SIG-M5 treated with dmso at 0.1 percent for 504 hours (cell line): ENCODE measurements around the gene TP73.
A peak's percentile ranks its signal among the peaks of the same experiment; 100 is the strongest.
"Not testable (repeated sequence)": the region's sequence is repeated elsewhere in the genome, so short reads cannot be mapped to it uniquely, and the experiment has no call there.

Experiments
- DNase-seq: peaks from one replicate; lab custom pipeline; 2025; ENCODE audit not compliant: unreplicated experiment; lab: John Stamatoyannopoulos, UW

The TP73 gene

DNA sequence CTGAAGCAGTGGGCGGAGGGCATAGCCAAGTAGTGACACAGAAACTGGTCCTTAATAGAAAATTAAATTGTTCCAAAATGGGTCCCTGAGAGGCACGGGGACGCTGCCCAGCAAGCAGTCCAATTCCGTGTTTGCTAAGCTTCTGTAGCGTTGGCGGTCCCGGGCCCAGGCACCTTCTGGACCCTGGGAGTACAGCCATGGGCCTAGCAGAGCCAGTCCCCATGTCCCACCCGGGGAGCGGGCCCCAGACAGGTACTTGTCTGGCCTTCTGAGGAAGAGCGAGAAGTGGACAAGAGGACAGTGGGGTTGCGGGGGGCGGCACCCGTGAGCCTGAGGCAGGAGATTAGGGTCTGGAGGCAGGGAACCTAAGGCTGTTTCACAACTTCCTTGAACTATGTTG is 88.4 kb downstream of the TP73 start:
- DNase-seq: no peak

DNA sequence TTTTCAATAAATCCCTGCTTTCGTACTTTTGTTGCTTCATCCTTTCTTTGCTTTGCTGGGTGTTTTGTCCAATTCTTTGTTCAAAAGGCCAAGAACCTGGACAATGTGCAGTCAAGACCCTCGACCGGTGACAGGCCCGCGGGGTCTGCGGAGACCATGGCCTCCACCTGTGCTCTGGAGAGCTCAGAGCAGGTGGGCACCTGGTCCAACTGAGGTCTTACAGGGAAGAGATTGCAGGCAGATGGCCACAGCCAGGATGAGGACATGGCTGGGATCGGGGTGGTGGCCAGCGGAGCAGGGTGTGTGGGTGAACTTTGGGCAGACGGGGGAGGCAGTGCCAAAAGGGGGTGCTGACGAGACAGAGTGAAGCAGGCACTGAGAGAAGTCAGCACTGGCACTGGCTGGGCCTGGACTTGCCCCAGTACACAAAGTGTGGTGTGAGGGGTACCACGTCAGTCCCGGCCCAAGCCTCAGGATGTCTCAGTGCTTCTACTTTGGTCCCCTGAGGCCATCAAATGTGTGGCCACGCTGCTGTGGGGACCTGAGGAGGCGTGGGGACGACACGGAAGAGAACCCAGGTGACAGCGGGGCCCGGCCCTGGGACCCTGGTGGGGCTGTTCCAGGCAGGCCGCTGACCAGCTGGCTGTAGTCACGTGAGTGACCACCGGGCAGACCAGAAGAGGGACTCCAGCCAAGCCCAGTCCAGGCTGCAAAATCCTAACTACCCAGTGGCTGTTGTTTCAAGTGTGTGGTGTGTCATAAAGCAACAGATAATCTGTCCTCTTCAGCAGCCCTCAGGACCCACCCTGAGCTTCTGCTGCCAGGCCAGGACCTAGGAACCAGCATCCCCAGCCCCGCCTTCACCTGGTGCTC is 89.5 kb downstream of the TP73 start:
- DNase-seq: no peak

DNA sequence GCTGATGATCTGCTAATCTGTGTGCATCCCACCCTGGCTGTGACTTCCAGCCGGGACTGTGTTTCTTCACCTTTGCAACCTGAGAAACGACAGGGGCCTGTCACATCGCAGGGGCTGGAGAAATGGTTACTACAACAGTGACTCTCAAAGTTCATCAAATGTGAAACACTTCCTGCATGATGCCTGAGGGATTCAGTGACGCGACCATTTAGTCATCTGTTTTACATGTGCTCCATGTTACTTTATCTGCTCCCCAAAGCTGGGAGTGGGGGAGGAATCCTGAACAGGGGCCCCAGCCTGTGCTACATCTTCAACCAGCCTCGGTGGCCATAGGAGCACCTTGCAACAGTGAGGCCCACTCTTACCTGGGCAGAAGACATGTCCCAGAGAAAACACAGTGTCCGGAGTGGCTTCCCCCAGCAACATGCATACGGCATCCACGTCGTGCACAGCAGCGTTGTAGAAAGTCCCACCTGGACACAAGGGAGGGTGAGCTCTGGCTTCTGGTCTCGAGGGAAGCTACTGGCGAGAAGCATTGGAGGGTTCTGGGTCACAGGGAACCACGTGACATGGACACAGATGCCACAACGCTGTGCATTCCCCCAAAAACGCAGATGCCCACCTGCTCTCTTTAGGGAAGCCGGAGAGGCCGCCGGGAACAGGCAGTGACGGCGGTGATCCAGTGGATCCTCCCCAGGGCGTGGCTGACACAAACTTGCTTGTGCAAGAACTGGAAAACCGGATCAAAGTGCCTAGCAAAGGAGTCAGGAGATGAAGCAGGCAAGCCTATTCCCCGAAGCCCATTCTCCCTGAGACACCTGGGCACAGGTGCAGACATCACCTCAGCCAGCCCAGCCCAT is 90.4 kb downstream of the TP73 start:
- no peak for DNase-seq

DNA sequence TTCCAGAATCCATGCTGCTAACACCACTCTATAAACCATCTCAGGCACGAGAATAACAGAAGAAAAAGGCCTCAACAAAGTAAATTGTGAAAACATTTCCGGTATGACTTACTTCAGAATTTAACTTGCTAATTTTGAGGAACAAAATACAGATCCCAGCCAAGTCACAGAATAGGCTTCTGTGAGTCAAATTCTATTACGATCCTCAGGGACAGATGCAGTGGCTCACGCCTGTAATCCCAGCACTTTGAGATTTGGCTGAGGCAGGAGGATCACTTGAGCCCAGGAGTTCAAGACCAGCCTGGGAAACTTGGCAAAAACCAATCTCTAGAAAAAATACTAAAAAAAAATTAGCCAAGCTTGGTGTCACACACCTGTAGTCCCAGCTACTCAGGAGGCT is 91.1 kb downstream of the TP73 start:
- no peak for DNase-seq

DNA sequence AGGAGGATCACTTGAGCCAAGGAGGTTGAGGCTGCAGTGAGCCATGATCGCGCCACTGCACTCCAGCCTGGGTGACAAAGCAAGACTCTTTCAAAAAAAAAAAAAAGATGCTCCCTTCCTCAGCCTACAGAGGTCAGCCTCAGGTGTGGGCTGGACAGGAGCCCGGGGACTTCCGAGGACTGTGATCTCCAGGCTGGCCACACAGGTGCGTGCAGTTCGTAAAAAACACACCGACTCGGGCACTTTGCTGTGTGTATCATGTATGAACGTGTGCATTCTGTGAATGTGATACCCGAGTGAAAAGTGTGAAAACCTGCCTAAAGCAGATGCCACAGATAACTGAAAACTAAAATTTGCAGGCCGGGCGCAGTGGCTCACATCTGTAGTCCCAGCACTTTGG is 91.5 kb downstream of the TP73 start:
- DNase-seq: no peak

DNA sequence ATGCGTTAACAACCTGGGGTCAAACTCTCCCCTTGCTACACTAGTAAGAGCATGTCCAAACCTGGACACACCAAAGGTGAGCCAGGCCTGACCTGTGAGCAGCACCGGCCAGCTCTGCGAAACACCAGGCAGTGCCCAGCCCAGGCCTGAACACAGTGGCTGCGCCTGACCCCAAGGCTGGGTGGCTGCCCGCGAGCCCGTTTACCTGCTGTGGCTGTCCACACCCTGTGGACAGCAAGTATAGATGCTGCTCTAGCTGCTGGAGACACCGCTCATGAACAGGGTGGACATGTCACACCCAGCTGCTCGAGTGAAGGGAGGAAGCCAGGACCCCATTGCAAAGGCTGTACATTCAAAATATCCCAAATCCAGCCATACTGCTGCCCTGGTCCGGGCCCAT is 92.3 kb downstream of the TP73 start:
- DNase-seq: no peak

DNA sequence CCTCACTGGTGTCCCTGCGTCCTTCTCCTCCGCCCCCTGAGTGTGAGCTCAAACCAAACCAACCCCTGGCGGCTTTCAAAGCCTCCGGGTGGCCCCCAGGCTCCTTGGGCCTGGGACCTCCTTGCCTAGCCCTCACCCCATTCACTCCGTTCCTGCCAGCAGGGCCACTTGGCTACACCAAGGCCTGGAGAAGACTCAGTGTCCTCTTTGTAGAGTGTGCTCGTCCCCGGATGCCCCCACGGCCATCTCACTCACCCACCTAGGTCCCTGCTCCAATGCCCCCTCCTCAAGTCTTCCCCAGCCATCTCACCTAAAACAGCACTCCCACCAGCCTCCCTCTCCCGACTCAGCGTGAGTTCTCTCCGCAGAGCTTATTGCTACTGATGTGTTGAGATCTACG is 92.8 kb downstream of the TP73 start:
- DNase-seq: no peak

DNA sequence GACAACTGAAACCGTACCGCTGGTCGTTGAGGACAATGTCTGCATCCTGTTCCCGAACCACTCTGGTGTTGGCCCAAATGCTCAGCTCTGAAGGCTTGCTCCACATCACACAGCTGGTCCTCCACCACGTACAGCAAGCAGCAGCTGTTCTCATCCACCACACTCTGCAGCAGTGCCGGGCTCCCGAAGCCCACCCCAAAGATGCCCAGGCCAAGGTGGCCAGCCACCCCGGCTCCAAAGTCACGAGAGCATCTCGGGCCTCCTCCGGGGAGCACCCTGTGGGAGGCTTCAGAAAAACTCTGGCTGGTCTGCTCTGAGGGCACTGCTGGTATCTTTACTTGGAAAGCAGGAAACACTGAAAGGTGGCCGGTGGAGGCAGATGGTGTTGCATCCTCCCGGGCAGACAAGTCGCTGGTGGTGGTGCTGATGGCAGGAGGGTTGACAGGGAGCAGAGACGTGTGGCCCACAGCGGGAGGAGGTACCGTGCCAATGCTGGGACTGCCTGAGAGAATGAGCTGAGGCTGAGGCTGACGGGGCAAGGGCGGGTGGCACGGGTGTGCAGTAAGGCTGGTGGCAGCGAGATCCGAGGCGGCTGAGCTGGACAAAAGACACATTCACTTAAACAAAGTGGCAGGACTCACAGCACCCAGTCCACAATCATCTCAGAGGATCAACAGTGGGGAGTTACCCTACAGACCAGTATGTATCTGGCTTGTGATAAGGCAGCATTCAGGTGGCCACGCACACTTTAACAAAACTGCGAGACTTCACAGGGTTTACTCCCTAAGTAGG is 93.5 kb downstream of the TP73 start:
- DNase-seq: no peak

DNA sequence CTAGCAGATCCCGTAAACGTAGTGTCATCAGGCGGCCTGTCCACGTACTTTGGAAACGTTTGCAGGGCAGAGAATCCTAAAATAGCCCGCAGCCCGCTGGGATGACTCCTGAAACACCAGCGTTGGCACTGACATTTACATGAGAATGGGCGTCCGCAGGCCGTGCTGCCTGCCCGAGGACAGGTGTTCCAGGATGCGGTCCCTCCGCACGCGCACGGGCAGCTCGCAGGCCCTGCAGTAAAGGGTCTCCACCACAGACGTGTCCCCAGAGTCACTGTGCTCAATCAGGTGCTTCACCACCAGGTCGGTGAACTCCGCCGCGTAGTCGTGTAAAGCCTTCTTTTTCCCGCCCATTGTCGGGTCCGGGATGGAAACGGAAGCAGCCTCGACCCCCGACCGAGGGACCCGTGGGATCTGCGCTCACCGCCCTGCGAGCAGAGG is 94.1 kb downstream of the TP73 start:
- no peak for DNase-seq

DNA sequence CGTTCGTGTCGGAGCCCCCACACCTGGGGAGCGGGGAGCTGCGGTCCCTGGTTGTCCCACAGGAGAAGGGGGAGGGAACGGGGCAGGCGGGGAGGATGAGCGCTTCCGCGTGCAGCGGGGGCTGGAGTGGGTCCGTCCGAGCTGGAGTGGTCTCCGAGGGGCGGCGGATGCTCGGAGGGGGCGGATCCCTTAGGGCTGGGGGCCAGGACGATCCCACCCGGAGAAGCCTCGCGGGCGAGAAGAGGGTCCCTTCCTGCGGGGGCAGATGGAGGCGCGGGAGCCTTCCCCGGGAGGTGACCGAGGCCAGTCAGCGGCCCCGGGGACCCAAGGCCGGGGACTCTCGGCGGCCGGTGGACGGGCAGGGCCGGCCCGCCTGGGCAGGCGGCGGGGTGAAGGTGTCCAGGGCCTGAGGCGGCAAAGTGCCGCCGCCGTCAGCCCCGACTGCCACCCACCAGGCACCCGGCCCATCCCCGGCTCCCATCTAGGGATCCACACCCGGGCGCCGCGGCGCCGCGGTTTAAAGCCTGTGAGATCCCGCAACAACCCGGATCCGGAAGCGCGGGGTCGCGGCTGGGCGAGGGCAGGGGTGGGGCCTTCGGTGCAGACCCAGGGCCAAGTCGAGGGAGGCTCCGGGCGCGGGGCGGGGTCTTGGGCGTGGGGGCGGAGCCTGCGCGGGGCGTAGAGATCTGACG is 94.7 kb downstream of the TP73 start:
- DNase-seq: peak; percentile 4

DNA sequence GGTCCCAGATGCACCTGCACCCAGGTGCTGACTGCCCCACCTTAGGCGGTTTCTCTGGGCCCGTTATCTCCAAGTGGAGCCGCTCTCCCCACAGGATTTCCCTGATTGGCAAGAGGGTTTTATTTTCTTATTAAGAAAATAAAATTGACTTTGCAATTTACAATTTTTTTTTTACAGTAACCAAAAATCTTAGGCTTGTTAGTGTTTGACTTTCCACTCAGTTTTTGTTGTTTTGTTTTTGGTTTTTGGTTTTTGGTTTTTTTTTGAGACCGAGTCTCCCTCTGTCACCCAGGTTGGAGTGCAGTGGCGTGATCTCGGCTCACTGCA is 95.2 kb downstream of the TP73 start:
- no peak for DNase-seq

DNA sequence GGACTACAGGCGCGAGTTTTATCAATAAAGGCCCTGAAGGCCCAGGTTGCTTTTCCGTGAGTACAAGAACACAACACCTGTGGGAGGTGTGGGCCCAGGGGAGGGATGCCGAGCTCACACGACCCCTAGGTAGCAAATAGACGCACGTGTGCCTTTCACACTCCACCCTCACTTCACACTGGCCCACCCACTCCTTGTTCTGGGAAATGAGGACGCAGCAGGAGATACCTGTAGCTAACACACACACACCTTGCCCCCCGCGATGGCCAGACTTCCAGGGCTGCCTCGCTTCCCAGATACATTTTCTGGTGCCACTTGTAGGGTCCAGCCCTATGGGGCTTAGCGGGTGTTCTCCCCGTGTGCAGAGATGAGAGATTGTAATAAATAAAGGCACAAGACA is 95.6 kb downstream of the TP73 start:
- DNase-seq: no peak

DNA sequence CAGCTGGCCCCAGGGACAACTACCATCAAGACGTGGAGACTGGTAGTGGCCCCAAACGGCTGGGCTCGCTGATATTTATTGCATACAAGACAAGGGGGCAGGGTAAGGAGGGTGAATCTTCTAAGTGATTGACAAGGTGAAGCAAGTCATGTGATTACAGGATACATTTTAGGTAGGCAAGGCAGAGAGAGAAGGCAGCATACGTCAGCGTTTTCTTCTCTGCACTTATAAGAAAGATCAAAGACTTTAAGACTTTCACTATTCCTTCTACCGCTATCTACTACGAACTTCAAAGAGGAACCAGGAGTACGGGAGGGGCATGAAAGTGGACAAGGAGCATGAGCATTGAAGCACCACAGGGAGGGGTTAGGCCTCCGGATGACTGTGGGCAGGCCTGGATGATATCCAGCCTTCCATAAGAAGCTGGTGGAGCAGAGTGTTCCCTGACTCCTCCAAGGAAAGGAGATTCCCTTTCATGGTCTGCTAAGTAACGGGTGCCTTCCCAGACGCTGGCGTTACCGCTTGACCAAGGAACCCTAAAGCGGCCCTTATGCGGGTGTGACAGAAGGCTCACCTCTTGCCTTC is 96.1 kb downstream of the TP73 start:
- not testable (repeated sequence) for DNase-seq

DNA sequence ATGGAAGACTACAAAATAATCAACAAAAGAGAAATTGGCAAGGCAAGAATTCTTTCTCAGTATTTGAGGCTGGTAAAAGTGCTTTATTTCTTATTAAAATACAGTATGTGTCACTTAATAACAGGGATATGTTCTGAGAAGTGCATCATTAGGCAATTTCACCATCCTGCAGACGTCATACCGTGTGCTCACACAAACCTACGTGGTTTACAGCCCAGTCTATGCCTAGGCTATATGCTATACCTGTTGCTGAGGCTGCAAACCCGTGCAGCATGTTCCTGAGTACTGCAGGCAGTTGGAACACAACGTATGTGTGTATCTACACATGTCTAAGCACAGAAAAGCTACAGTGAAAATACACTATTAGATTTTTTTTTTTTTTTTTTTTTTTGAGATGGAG is 97.2 kb downstream of the TP73 start:
- no peak for DNase-seq

DNA sequence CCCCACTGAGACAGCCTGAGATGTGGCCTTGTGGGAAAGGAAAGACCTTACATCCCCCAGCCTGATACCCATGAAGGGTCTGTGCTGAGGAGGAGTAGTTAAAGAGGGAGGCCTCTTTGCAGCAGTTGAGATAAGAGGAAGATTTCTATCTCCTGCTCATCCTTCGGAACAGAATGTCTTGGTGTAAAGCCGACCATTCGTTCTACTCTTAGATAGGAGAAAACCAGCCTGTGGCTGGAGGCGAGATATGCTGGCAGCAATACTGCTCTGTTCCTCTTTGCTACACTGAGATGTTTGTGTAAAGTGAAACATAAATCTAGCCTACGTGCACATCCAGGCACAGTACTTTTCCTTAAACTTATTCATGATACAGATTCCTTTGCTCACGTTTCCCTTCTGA is 98.4 kb downstream of the TP73 start:
- DNase-seq: no peak

DNA sequence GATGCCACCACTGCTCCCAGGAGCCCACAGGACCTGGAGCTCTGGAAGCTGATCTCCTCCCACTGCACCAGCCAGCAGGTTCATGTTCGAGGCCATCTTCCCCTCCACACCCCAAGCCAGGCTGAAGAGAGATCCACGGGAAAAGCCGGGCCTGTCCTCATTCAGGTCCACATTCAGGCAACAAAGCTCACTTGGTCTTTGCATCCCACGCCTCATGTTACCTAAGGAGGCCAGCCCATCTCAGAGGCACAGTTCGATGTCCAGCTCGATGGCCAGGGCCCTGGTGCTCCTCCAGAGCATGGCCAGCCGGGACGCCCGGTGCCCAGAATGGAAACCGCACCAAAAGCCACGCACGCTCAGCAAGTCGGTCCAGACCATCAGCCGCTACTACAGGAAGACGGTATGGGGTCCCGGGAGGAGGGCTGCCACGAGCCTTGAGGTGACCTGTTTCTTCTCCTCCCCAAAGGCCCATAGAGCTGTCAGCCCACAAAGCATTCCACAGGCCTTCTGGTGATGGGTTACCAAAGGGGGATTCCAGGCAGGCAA is 100.2 kb downstream of the TP73 start, which contains the start of gene CCDC27:
CCDC27 (plus strand) TSS at position 51 of the 546 bp plus-strand sequence; CDS start at position 83, 32 bp downstream.
- DNase-seq: no peak

DNA sequence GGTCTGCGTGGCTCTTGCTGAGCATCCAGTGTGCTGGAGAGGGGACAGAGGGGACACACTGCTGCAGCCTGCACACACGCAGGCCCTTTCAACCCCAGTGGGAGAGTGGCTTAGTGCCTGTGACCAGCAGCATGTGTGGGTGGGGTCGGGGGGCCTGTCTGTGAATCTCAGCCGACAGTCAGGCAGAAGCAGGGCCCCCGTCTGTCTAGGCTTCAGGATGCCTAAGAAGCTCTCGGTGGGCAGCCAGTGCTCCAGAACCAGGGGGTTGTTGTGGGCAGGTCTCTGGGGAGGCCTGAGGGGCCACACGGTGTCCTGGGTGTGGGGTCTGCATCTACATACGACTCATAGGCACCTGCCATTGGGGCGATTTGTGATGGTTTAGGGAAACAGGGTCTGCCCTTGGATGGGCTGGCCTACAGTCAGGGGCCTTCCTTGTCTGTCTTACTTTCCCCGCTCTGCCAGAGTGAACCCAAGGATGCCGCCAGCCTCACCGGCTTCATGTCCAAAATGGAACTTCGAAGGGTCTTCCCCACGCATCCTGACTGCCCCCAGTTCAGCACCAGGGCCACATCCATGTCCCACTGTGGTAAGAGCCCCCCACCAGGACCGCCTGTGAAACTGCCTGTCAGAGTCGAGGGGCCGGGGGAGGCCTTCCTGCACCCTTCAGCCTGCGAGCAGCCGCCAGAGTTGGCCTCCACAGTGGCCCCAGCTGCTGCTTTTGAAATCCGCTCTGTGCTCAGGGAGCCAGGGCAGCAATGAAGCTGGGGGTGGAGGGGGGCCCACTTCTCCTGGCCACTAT is 101.5 kb downstream of the TP73 start:
- no peak for DNase-seq

DNA sequence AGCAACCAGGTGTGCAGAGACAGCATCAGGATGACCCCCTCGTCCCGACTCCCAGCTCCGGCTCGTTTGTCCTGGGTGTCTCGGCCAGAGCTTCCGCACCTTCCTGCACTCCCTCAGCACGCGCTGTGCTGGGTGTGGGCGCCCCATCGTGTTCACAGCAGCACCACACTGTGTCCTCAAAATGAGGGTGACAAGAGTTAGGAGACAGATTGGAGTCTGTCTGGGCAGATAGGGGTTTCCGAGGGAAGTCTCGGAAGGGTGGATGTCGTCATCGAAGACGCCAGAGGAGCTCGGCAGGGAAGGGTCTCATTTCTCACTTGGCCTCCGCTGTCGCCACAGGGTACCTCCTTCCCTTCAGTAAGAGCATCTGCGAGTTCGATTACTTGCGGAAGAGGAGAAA is 104.1 kb downstream of the TP73 start:
- DNase-seq: no peak

DNA sequence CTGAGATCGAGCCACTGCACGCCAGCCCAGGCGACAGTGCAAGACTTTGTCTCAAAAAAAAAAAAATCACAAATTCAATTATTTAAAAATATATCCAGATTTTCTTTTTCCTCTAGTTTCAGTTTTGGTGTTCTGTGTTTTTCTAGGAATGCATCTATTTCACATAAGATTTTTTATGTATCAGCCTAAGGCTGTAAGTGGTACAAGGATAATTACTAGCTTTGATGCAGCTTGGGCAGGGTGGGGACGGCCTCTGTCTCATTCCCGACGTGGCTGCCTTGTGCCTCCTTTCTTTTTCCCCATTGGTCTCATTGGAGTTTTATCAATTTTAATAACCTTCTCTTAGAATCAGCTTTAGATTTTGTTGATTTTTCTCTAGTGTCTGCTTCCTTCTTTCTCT is 106.8 kb downstream of the TP73 start:
- no peak for DNase-seq
